Measurements from ENCODE around the gene STARD13.

GRCh38 chr13:33250609-33251008, 34.9 kb downstream of the STARD13 start:
- TF ChIP-seq CTCF (conservative IDR thresholded peaks at IDR 0.05; ENCODE audit: low read length) = no peak
- TF ChIP-seq EZH2phosphoT487 (IDR thresholded peaks at IDR 0.05; ENCODE audit: borderline replicate concordance, low read depth, low read length) = no peak

Measured in OCI-LY7 (cell line).